PC-9 (cell line): ENCODE results near the gene ZNF215. TPM values are rescaled to one million over a fixed set of nuclear protein-coding genes. Genes with fewer than 3 reads are reported as not detected.

Experiments used
- BruUV-seq: library from RNA; stranded (reverse); fragments of 400-500 nt; replicated peaks from 2 replicates; lab custom pipeline; 2021; lab: Mats Ljungman, UMichigan
- CTCF ChIA-PET: fragments of 300-600 bp; sonication (Branson Sonifier 250); formaldehyde crosslinking; loops from one replicate; lab custom pipeline; 2022; ENCODE audit warnings: antibody characterized with exemption; lab: Charles Lee
- POLR2A ChIA-PET: fragments of 300-600 bp; sonication (Branson Sonifier 250); formaldehyde crosslinking; loops from one replicate; lab custom pipeline; 2022; ENCODE audit warnings: antibody characterized with exemption; ENCODE audit not compliant: unreplicated experiment; lab: Charles Lee
- DNase-seq, 2 experiments: peaks; one replicate each; pipeline versions ENCODE4 v3.0.0 to v3.0.0-alpha.2; 2015 to 2022; ENCODE audit warnings: mixed read lengths in 1 of 2
- H2AFZ ChIP-seq: fragments of 200-600 bp; sonication (generic); 2 replicates; pipeline ENCODE4 v1.8.1; 2017; ENCODE audit warnings: antibody characterized with exemption
- H3F3A ChIP-seq: fragments of 200-600 bp; sonication (generic); 2 replicates; pipeline ENCODE4 v1.8.1; 2017; ENCODE audit warnings: antibody characterized with exemption, mild to moderate bottlenecking, low read depth; ENCODE audit not compliant: insufficient read depth
- H3K27ac ChIP-seq: fragments of 200-600 bp; sonication (generic); 2 replicates; pipeline ENCODE4 v1.6.1; 2016; ENCODE audit warnings: mixed run types
- H3K27me3 ChIP-seq: fragments of 200-600 bp; sonication (generic); 2 replicates; pipeline ENCODE4 v1.6.1; 2016; ENCODE audit warnings: low read depth, mixed run types; ENCODE audit not compliant: insufficient read depth
- H3K36me3 ChIP-seq: fragments of 200-600 bp; sonication (generic); 2 replicates; pipeline ENCODE4 v1.6.1; 2016; ENCODE audit warnings: low read depth, mixed run types
- H3K4me1 ChIP-seq: fragments of 200-600 bp; sonication (generic); replicated peaks from 2 replicates; pipeline ENCODE4 v1.6.1; 2016; ENCODE audit warnings: mixed run types; ENCODE audit not compliant: insufficient read depth
- H3K4me2 ChIP-seq: fragments of 200-600 bp; sonication (generic); 2 replicates; pipeline ENCODE4 v1.6.1; 2017; ENCODE audit warnings: mixed run types
- H3K4me3 ChIP-seq: fragments of 200-600 bp; sonication (generic); 2 replicates; pipeline ENCODE4 v1.6.1; 2016; ENCODE audit warnings: mixed run types
- H3K79me2 ChIP-seq: fragments of 200-600 bp; sonication (generic); 2 replicates; pipeline ENCODE4 v1.6.1; 2017; ENCODE audit warnings: low read depth, mixed run types
- H3K9me2 ChIP-seq: fragments of 200-600 bp; sonication (generic); 2 replicates; pipeline ENCODE4 v1.8.1; 2017; ENCODE audit warnings: mild to moderate bottlenecking; ENCODE audit not compliant: insufficient read depth
- H3K9me3 ChIP-seq: fragments of 200-600 bp; sonication (generic); 2 replicates; pipeline ENCODE4 v1.8.1; 2016; ENCODE audit warnings: low read depth; ENCODE audit not compliant: insufficient read depth
- H4K20me1 ChIP-seq: fragments of 200-600 bp; sonication (generic); 2 replicates; pipeline ENCODE4 v1.8.1; 2017; ENCODE audit not compliant: insufficient read depth
- EZH2 ChIP-seq: fragments of 200-600 bp; sonication (generic); IDR thresholded peaks from 2 replicates; pipeline ENCODE4 v1.8.0; 2017; ENCODE audit warnings: antibody characterized with exemption, low read depth
- intact Hi-C: fragments of 100-400 bp; cut with micrococcal nuclease; formaldehyde crosslinking; loops from one replicate; pipeline ENCODE4 v1.10.0; 2022; ENCODE audit not compliant: unreplicated experiment
- total RNA-seq: library from RNA; stranded (reverse); gene quantifications from 2 replicates; pipeline ENCODE4 v1.2.3, GENCODE V29; 2021
- TF ChIP-seq, protein P1 (sequence below): fragments of 200-600 bp; sonication (generic); conservative IDR thresholded peaks from 2 replicates; pipeline ENCODE4 v1.6.1; 2017; ENCODE audit warnings: mixed run types, antibody characterized with exemption, mild to moderate bottlenecking, moderate library complexity

ZNF215 gene
- total RNA-seq, 1 experiment from 2014 or later = 2.0 TPM

GRCh38 chr11:6992457-6993417, 66.5 kb downstream of the ZNF215 start:
- Histone ChIP-seq H3K27ac (no peak overlapping the region), H3K9me2 (no peaks in the 10 kb centered on the region), H3F3A (no peaks in the 10 kb centered on the region), H3K4me1 (no peaks in the 10 kb centered on the region), H2AFZ (no peak overlapping the region), H3K36me3 (no peaks in the 10 kb centered on the region), H3K4me3 (no peak overlapping the region), H3K79me2 (no peaks in the 10 kb centered on the region), H3K27me3 (no peaks in the 10 kb centered on the region), H3K4me2 (no peak overlapping the region), H4K20me1 (no peaks in the 10 kb centered on the region), H3K9me3 (no peaks in the 10 kb centered on the region)
- ChIA-PET CTCF (no interaction called here), POLR2A (no interaction called here)
- intact Hi-C loops = no loop called here
- TF ChIP-seq, protein P1, sequence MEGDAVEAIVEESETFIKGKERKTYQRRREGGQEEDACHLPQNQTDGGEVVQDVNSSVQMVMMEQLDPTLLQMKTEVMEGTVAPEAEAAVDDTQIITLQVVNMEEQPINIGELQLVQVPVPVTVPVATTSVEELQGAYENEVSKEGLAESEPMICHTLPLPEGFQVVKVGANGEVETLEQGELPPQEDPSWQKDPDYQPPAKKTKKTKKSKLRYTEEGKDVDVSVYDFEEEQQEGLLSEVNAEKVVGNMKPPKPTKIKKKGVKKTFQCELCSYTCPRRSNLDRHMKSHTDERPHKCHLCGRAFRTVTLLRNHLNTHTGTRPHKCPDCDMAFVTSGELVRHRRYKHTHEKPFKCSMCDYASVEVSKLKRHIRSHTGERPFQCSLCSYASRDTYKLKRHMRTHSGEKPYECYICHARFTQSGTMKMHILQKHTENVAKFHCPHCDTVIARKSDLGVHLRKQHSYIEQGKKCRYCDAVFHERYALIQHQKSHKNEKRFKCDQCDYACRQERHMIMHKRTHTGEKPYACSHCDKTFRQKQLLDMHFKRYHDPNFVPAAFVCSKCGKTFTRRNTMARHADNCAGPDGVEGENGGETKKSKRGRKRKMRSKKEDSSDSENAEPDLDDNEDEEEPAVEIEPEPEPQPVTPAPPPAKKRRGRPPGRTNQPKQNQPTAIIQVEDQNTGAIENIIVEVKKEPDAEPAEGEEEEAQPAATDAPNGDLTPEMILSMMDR = no peak
- TF ChIP-seq EZH2 = no peak
- DNase-seq = no peak
- no TSS peak for BruUV-seq

DNA sequence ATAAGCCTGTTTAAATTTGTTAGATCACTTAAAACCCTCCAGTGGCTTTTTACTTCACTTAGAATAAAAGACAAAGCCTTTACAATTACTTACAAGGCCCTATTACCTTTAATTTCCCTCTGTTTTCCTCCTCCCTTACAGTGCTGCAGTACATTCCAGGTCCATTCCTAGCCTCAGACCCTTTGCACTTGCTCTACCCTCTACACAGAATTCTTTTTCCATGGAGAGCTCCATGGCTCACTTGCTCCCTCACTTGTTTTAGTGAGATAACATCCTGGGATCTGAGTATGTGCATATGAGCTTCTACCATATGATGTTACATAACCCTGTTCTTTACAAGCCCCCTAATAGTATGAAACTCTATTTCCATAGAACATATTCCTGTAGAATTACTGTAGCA, 69.5 kb downstream of the ZNF215 start:
- H3K27me3 ChIP-seq = no peaks in the 10 kb centered on the region
- intact Hi-C loops = no loop called here
- no peaks in the 10 kb centered on the region for H3K79me2 ChIP-seq
- H3F3A ChIP-seq = no peaks in the 10 kb centered on the region
- ChIA-PET CTCF (no interaction called here), POLR2A (no interaction called here)
- H3K4me1 ChIP-seq = no peaks in the 10 kb centered on the region
- no peaks in the 10 kb centered on the region for H3K36me3 ChIP-seq
- no peak overlapping the region for H3K4me3 ChIP-seq
- no peak overlapping the region for H2AFZ ChIP-seq
- no peak overlapping the region for H3K4me2 ChIP-seq
- H4K20me1 ChIP-seq = no peaks in the 10 kb centered on the region
- no peaks in the 10 kb centered on the region for H3K9me3 ChIP-seq
- H3K9me2 ChIP-seq = no peaks in the 10 kb centered on the region
- DNase-seq = no peak
- H3K27ac ChIP-seq = no peak overlapping the region
- BruUV-seq = no TSS peak
- TF ChIP-seq EZH2 = no peak
- TF ChIP-seq, protein P1 = no peak

DNA sequence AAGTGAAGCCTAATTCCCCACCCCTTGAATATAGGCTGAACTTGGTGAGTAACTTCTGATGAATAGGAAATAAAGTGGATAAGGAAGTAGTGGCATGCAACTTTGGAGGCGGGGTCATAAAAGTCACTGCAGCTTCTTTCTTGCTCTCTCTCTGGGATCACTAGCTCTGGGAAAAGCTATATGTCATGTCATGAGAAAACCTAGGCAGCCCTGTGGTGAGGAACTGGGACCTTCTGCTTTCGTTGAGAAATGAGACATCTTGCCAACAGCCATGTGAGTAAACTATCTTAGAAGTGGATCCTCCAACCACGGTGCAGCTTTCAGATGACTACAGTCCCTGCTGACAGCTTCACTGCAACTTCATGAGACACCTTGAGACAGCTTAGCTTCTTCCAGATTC, 78.3 kb downstream of the ZNF215 start:
- ChIA-PET CTCF (no interaction called here), POLR2A (no interaction called here)
- Histone ChIP-seq H3K4me2 (no peak overlapping the region), H4K20me1 (no peaks in the 10 kb centered on the region), H3K27me3 (no peaks in the 10 kb centered on the region), H3K9me2 (no peaks in the 10 kb centered on the region), H3K27ac (no peak overlapping the region), H3F3A (no peaks in the 10 kb centered on the region), H3K4me1 (no peaks in the 10 kb centered on the region), H2AFZ (no peak overlapping the region), H3K36me3 (no peaks in the 10 kb centered on the region), H3K4me3 (no peak overlapping the region), H3K9me3 (no peaks in the 10 kb centered on the region), H3K79me2 (no peaks in the 10 kb centered on the region)
- no peak for DNase-seq
- intact Hi-C loops = no loop called here
- TF ChIP-seq, protein P1 = no peak
- no peak for TF ChIP-seq EZH2
- BruUV-seq = no TSS peak

Other genes with a start within 250 kb of the ZNF215 start
- gene MRPL17, start 243.1 kb upstream of the ZNF215 start, total RNA-seq = 35.5 and 42.4 TPM in 2 replicates
- gene OR2AG2, start 154.4 kb upstream of the ZNF215 start, total RNA-seq = 0.11 and 0.25 TPM in 2 replicates
- gene OR2AG1, start 143.4 kb upstream of the ZNF215 start, total RNA-seq = not detected in 2 replicates
- 0.48 TPM in 1 of 2 replicates, not detected in the other for gene OR6A2, start 126.7 kb upstream of the ZNF215 start, total RNA-seq
- not detected in 2 replicates for gene OR10A5, start 80.7 kb upstream of the ZNF215 start, total RNA-seq
- not detected in 2 replicates for gene OR10A2, start 63.4 kb upstream of the ZNF215 start, total RNA-seq
- not detected in 2 replicates for gene OR10A4, start 49.8 kb upstream of the ZNF215 start, total RNA-seq
- not detected in 2 replicates for gene OR2D2, start 33.9 kb upstream of the ZNF215 start, total RNA-seq
- gene OR2D3, start 5.4 kb upstream of the ZNF215 start, total RNA-seq = not detected in 2 replicates
- gene ZNF214, start 93.9 kb downstream of the ZNF215 start, total RNA-seq = 0.55 and 1.4 TPM in 2 replicates
- gene NLRP14, start 94.1 kb downstream of the ZNF215 start, total RNA-seq = not detected in 2 replicates
- not detected in 2 replicates for gene RBMXL2, start 162.6 kb downstream of the ZNF215 start, total RNA-seq